Measurements from ENCODE around the gene SRSF1. TPM values are rescaled to one million over a fixed set of nuclear protein-coding genes. Genes with fewer than 3 reads are reported as not detected.
A peak's percentile ranks its signal among the peaks of the same experiment; 100 is the strongest.

The SRSF1 gene
- total and polyA plus RNA-seq, 2 of the 4 experiments (the other 2 are of a cell fraction): 190 to 357 TPM

DNA sequence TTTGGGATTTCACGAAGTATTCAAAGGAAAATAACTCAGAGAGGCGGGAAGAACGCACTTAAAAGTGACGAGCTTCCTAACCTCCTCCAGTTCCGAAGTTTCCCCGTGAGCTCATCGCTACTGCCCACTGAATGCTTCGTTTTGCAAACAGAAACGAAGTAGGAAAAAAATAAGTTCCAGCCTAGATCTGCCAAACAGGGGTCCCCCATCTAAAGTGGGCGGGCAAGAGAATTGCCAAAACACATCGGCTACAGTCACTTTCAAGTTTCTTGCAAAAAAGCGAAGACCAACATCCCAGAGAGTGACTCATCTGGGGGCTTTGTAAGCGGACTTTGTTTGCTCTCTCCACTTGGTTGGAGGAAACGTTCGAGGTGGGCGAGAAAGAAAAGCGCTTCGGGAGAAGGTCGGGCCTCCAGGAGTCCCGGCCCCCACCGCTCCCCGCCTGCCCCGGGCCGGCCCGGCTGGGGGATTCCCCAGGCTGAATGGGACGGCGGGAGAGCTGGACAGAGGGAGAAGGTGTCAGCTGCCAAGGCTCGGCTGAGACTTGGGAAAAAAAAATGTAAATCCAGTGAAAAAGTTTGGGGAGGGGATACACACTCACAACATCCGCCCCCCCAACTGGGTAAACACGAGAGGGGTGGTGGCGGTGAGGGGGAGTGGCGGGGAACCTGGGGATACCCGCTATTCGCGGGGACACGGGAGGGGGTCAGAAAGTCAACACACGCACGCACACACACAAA lies 20.0 kb downstream of the SRSF1 start (continued):
- TF ChIP-seq, protein P1, sequence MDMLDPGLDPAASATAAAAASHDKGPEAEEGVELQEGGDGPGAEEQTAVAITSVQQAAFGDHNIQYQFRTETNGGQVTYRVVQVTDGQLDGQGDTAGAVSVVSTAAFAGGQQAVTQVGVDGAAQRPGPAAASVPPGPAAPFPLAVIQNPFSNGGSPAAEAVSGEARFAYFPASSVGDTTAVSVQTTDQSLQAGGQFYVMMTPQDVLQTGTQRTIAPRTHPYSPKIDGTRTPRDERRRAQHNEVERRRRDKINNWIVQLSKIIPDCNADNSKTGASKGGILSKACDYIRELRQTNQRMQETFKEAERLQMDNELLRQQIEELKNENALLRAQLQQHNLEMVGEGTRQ (IDR thresholded peaks at IDR 0.05; ENCODE audit: low read depth, low read length): no peak

DNA sequence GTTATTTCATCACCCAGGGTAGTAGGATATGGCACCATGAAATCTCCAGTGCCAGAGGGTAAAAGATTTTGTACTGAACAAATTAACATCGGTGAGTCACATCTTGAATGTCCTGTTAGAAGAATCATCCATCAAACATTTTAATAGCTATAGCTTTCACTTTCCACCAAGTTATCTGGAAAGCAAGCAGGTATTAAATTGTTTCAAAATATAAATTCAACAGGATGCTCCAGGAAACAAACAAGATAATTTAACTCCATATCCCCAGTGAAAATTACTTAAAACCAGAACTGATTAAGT lies 21.4 kb downstream of the SRSF1 start:
- no peak overlapping the region for H4K91ac ChIP-seq (ENCODE audit: insufficient read depth, low read depth, low read length)
- H3K56ac ChIP-seq (ENCODE audit: extremely low read depth, insufficient read depth, low read length): no peak overlapping the region
- H3K27ac ChIP-seq (ENCODE audit: insufficient read depth, low read length): no peak overlapping the region
- no CpG with 5 or more reads among the region's 1 CpG for WGBS, 2 experiments (ENCODE audit: extremely low coverage in 2 of 2, insufficient read length in 1 of 2)
- no peak overlapping the region for H2AFZ ChIP-seq (replicated peaks; ENCODE audit: low read length, poor library complexity)
- H3K4me1 ChIP-seq (ENCODE audit: control insufficient read depth, insufficient read depth, low read length): peaks cover 28% of the 10 kb centered on the region
- DNase-seq (peak; percentile 25), ATAC-seq (ENCODE audit: low read depth) (no peak)
- in situ Hi-C loops (cut with MboI; ENCODE audit: low sequenced_read_pairs): no loop called here
- ChIA-PET CTCF (interaction anchor here (0.9 to 1.6 kb wide), 2 partner anchors 116 to 128 kb away, joined by 4 to 6 read pairs; no protein-coding TSS in a partner anchor), POLR2A (ENCODE audit: unreplicated experiment) (interaction anchor here (1.0 to 1.5 kb wide), 5 partner anchors 30 to 130 kb away, joined by 3 to 8 read pairs (median 4); partner anchors contain the start of gene CUEDC1)
- H3K4me2 ChIP-seq (ENCODE audit: low read depth, low read length): peak overlapping the region; percentile 90
- no peak overlapping the region for H2AK5ac ChIP-seq (ENCODE audit: low read depth, low read length)
- no peak overlapping the region for H3K14ac ChIP-seq (replicated peaks; ENCODE audit: low read depth, low read length)
- intact Hi-C loops (cut with micrococcal nuclease): no loop called here
- H4K5ac ChIP-seq (ENCODE audit: low read depth, low read length): no peak overlapping the region
- TF ChIP-seq CEBPB (IDR thresholded peaks at IDR 0.05; ENCODE audit: low read depth, low read length) (peak; percentile 42; the same call in 1 of the 2 replicates), BHLHE40 (IDR thresholded peaks at IDR 0.05; ENCODE audit: low read depth, low read length) (no peak), POLR2A (IDR thresholded peaks at IDR 0.05; ENCODE audit: low read depth, low read length) (no peak), FOS (IDR thresholded peaks at IDR 0.05; ENCODE audit: low read depth, low read length) (no peak; the same call in 1 of the 2 replicates)
- dilution Hi-C loops (cut with HindIII; ENCODE audit: low sequenced_read_pairs, unreplicated experiment): loop anchor here (25.0 kb wide), 1 partner anchor 123 kb away; the partner anchor contains the start of gene MRPS23
- H3K79me1 ChIP-seq (ENCODE audit: low read depth in 1 of 2, low read length in 2 of 2): peaks cover 14 to 64% of the 10 kb centered on the region in 2 experiments; a peak in 3 of 4 replicates
- H3K18ac ChIP-seq (ENCODE audit: low read depth, low read length): no peak overlapping the region
- no peak overlapping the region for H4K8ac ChIP-seq (ENCODE audit: low read depth in 2 of 2, low read length in 2 of 2)
- no TSS peak for BruUV-seq (replicated peaks)
- H3K27me3 ChIP-seq (ENCODE audit: control insufficient read depth, insufficient read depth, low read length): no peaks in the 10 kb centered on the region
- H2BK120ac ChIP-seq (ENCODE audit: low read depth, low read length): no peak overlapping the region
- no peak overlapping the region for H2BK15ac ChIP-seq (ENCODE audit: low read depth, low read length)
- no peak overlapping the region; the same call in 1 of the 2 replicates for H3K9ac ChIP-seq (ENCODE audit: low read depth, low read length)
- no peak overlapping the region for H2BK20ac ChIP-seq (ENCODE audit: low read depth, low read length)
- peak overlapping the region; percentile 44; the same call in 1 of the 2 replicates for H3K23ac ChIP-seq (ENCODE audit: low read depth, low read length)
- H3K9me1 ChIP-seq (ENCODE audit: insufficient read depth, low read length): peaks cover 9% of the 10 kb centered on the region
- H4K20me1 ChIP-seq (ENCODE audit: insufficient read depth, low read length): peaks cover 44% of the 10 kb centered on the region
- peaks cover 13% of the 10 kb centered on the region for H3K36me3 ChIP-seq (ENCODE audit: control insufficient read depth, insufficient read depth, low read length)
- H3K9me3 ChIP-seq (ENCODE audit: control insufficient read depth, insufficient read depth, low read length): no peaks in the 10 kb centered on the region
- peak overlapping the region; percentile 6; the same call in 1 of the 2 replicates for H3K4me3 ChIP-seq (ENCODE audit: insufficient read depth, low read depth, low read length)
- peak overlapping the region; percentile 52 for H2BK5ac ChIP-seq (ENCODE audit: low read depth, low read length, poor library complexity, severe bottlenecking)
- no peak overlapping the region for H2AK9ac ChIP-seq (replicated peaks; ENCODE audit: low read depth, low read length, poor library complexity)
- H3K4ac ChIP-seq (ENCODE audit: low read depth, low read length): no peak overlapping the region

Measured in IMR-90 (cell line).